Right cardiac atrium (tissue), 5 donors: ENCODE data around the gene ANO2. TPM values are rescaled to one million over a fixed set of nuclear protein-coding genes. Genes with fewer than 3 reads are reported as not detected.

ENCODE experiments used
- ATAC-seq, 2 donors: fragments of 200-7000 bp; cut with Tn5 transposase; one replicate each; pipeline versions ENCODE4 v1.8.0 to v1.9.1; 2020; ENCODE audit warnings: moderate library complexity in 2 of 2, mild to moderate bottlenecking in 1 of 2
- DNase-seq, 3 donors: peaks; one replicate each; pipeline ENCODE4 v3.0.0-alpha.2; 2020
- H3K27ac ChIP-seq: one replicate; pipeline ENCODE4 v1.5.1; 2013; ENCODE audit warnings: mild to moderate bottlenecking, low read length, control low read depth, moderate library complexity
- H3K27me3 ChIP-seq: one replicate; pipeline ENCODE4 v1.6.1; 2013; ENCODE audit not compliant: control insufficient read depth, insufficient read depth
- H3K4me1 ChIP-seq: one replicate; pipeline ENCODE4 v1.6.1; 2013; ENCODE audit warnings: low read length; ENCODE audit not compliant: control insufficient read depth, insufficient read depth
- H3K4me3 ChIP-seq: one replicate; pipeline ENCODE4 v1.5.1; 2013; ENCODE audit warnings: low read length, control low read depth
- H3K9me3 ChIP-seq: one replicate; pipeline ENCODE4 v1.6.1; 2013; ENCODE audit warnings: low read length; ENCODE audit not compliant: control insufficient read depth
- WGBS: extraction: QIAGEN DNeasy Blood & Tissue Kit; methylation state at CpG from one replicate; pipeline ENCODE4 v1.1.7; 2013; 5-methylcytosine and 5-hydroxymethylcytosine counted together
- intact Hi-C, 4 donors: fragments of 100-400 bp; cut with DNase I; formaldehyde crosslinking; loops; one replicate each; pipeline versions ENCODE4 v1.11.0 to v1.14.0; 2022 to 2023
- polyA plus RNA-seq: library from polyadenylated mRNA; stranded (reverse); fragments of 200-250 nt; gene quantifications from one replicate; pipeline ENCODE4 v1.2.3, GENCODE V29; 2013
- total RNA-seq, 4 donors: library from RNA; stranded (reverse); fragmentation: NEBNext Ultra II Directional; extraction: Animal tissue kit (Norgen Biotek cat#: 25700); gene quantifications; one replicate each; pipeline ENCODE4 v1.2.1, GENCODE V29; 2021
- donor health status: healthy with polysubstance abuse.
- donor health status: DM: no; HTN: yes; CAD: no.
- donor health status: DM: no; HTN: no; CAD: no.
- donor health status: DM: no; HTN: yes; CAD: no; lungs with severe emphysema.
- donor health status: DM: yes; HTN: yes; CAD: no.

Gene ANO2
- total and polyA plus RNA-seq, 5 donors: 7.0 to 12.5 (median 10.9) TPM

- no peak for DNase-seq
- ATAC-seq: peak in 1 of 2 donors; percentile 33
- WGBS: 39% methylated on average over 8 of the region's 8 CpGs
- intact Hi-C loops: no loop called here
- H3K27me3 ChIP-seq: no peaks in the 10 kb centered on the region
- H3K27ac ChIP-seq: no peak overlapping the region
- no peaks in the 10 kb centered on the region for H3K4me1 ChIP-seq
- no peaks in the 10 kb centered on the region for H3K9me3 ChIP-seq
- no peak overlapping the region for H3K4me3 ChIP-seq
Measured at GRCh38 chr12:5882511-5883190, 62.4 kb downstream of the ANO2 start.

GRCh38 chr12:5881666-5882065, 63.4 kb downstream of the ANO2 start:
- no peak for DNase-seq
- Histone ChIP-seq H3K27me3 (no peaks in the 10 kb centered on the region), H3K9me3 (no peaks in the 10 kb centered on the region), H3K4me1 (no peaks in the 10 kb centered on the region), H3K4me3 (no peak overlapping the region), H3K27ac (no peak overlapping the region)
- intact Hi-C loops: no loop called here
- ATAC-seq: no peak

GRCh38 chr12:5881101-5881606, 63.9 kb downstream of the ANO2 start:
- H3K27me3 ChIP-seq: no peaks in the 10 kb centered on the region
- ATAC-seq (no peak), DNase-seq (no peak)
- H3K27ac ChIP-seq: no peak overlapping the region
- WGBS: 89% methylated on average over 1 of the region's 1 CpG
- intact Hi-C loops: no loop called here
- no peaks in the 10 kb centered on the region for H3K4me1 ChIP-seq
- no peak overlapping the region for H3K4me3 ChIP-seq
- H3K9me3 ChIP-seq: no peaks in the 10 kb centered on the region

GRCh38 chr12:5875851-5876250, 69.2 kb downstream of the ANO2 start:
- no peaks in the 10 kb centered on the region for H3K4me1 ChIP-seq
- H3K4me3 ChIP-seq: no peak overlapping the region
- intact Hi-C loops: no loop called here
- H3K27ac ChIP-seq: no peak overlapping the region
- no peak for ATAC-seq
- no peaks in the 10 kb centered on the region for H3K27me3 ChIP-seq
- H3K9me3 ChIP-seq: no peaks in the 10 kb centered on the region
- 82% methylated on average over 4 of the region's 4 CpGs for WGBS
- no peak for DNase-seq

GRCh38 chr12:5874514-5874913, 70.5 kb downstream of the ANO2 start:
- ATAC-seq (no peak), DNase-seq (no peak)
- Histone ChIP-seq H3K4me1 (no peaks in the 10 kb centered on the region), H3K27ac (no peak overlapping the region), H3K9me3 (no peaks in the 10 kb centered on the region), H3K4me3 (no peak overlapping the region), H3K27me3 (no peaks in the 10 kb centered on the region)
- WGBS: 90% methylated on average over 8 of the region's 8 CpGs
- intact Hi-C loops: no loop called here

GRCh38 chr12:5873281-5873919, 71.7 kb downstream of the ANO2 start:
- intact Hi-C loops: no loop called here

GRCh38 chr12:5872745-5873144, 72.3 kb downstream of the ANO2 start:
- Histone ChIP-seq H3K4me3 (no peak overlapping the region), H3K27me3 (no peaks in the 10 kb centered on the region), H3K4me1 (peaks cover 4% of the 10 kb centered on the region), H3K27ac (no peak overlapping the region), H3K9me3 (no peaks in the 10 kb centered on the region)
- intact Hi-C loops: no loop called here
- WGBS: 62% methylated on average over 4 of the region's 4 CpGs
- DNase-seq (no peak), ATAC-seq (no peak)

More at GRCh38 chr12:5873281-5873919, 71.7 kb downstream of the ANO2 start:
- Histone ChIP-seq H3K9me3 (no peaks in the 10 kb centered on the region), H3K27ac (no peak overlapping the region), H3K27me3 (no peaks in the 10 kb centered on the region), H3K4me3 (no peak overlapping the region), H3K4me1 (peaks cover 4% of the 10 kb centered on the region)
- no peak for DNase-seq
- WGBS: 54% methylated on average over 10 of the region's 10 CpGs
- no peak for ATAC-seq

GRCh38 chr12:5871741-5872140, 73.3 kb downstream of the ANO2 start:
- Histone ChIP-seq H3K4me1 (peaks cover 4% of the 10 kb centered on the region), H3K27me3 (no peaks in the 10 kb centered on the region), H3K4me3 (no peak overlapping the region), H3K9me3 (no peaks in the 10 kb centered on the region), H3K27ac (no peak overlapping the region)
- 77% methylated on average over 1 of the region's 1 CpG for WGBS
- intact Hi-C loops: no loop called here
- ATAC-seq (no peak), DNase-seq (no peak)

- whole genome bisulfite sequencing: 77% methylated on average over 3 of the region's 3 CpGs
- intact Hi-C loops: no loop called here
- no peak for DNase-seq
Measured at GRCh38 chr12:5870183-5870582, 74.9 kb downstream of the ANO2 start.

GRCh38 chr12:5868625-5869295, 76.3 kb downstream of the ANO2 start:
- 63% methylated on average over 10 of the region's 10 CpGs for WGBS
- no peaks in the 10 kb centered on the region for H3K27me3 ChIP-seq
- ATAC-seq: no peak
- intact Hi-C loops: no loop called here
- H3K9me3 ChIP-seq: no peaks in the 10 kb centered on the region
- no peak overlapping the region for H3K27ac ChIP-seq
- no peak for DNase-seq
- peaks cover 4% of the 10 kb centered on the region for H3K4me1 ChIP-seq
- H3K4me3 ChIP-seq: no peak overlapping the region

More at GRCh38 chr12:5870183-5870582, 74.9 kb downstream of the ANO2 start:
- ATAC-seq: no peak
- H3K27me3 ChIP-seq: no peaks in the 10 kb centered on the region
- H3K4me1 ChIP-seq: peaks cover 4% of the 10 kb centered on the region
- no peaks in the 10 kb centered on the region for H3K9me3 ChIP-seq
- H3K27ac ChIP-seq: no peak overlapping the region
- H3K4me3 ChIP-seq: no peak overlapping the region

GRCh38 chr12:5865397-5865796, 79.7 kb downstream of the ANO2 start:
- 97% methylated on average over 2 of the region's 2 CpGs for WGBS
- DNase-seq (no peak), ATAC-seq (no peak)
- no peak overlapping the region for H3K27ac ChIP-seq
- H3K4me3 ChIP-seq: no peak overlapping the region
- H3K4me1 ChIP-seq: peaks cover 4% of the 10 kb centered on the region
- H3K9me3 ChIP-seq: no peaks in the 10 kb centered on the region
- no peaks in the 10 kb centered on the region for H3K27me3 ChIP-seq
- intact Hi-C loops: no loop called here
